Activated CD4-positive, CD25-positive, alpha-beta regulatory T cell treated with anti-CD3 and anti-CD28 coated beads, Interleukin-2, amount 50 U/mL, for 16 hours (primary cell): Measurements from ENCODE around the gene DDC.
"Not testable (repeated sequence)": the region's sequence is repeated elsewhere in the genome, so short reads cannot be mapped to it uniquely, and the experiment has no call there.

ENCODE experiments used
- DNase-seq: peaks from one replicate; pipeline ENCODE4 v3.0.0-alpha.2; 2020; ENCODE audit warnings: low read depth, low spot score

DDC gene

DNA sequence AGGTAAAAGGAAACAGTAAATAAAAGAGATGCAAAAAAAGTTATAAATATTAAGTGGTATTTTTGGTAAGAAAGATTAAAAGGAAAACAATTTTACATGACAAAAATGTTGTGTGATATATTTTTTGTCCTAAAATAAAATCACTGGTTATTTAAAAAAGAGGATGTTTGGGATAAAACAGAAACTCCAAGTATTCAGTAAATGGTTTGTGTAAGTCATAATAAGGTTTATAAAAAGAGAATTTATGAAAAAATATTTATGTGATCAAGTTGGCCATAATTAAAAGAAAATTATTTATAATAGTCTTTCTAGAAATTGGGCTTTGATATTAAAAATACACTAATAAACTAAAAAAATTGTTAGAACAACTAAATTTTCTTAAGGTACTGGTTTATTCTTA, 76.8 kb downstream of the DDC start:
- DNase-seq: no peak

- no peak for DNase-seq
Measured at GRCh38 chr7:50486512-50486911, 78.7 kb downstream of the DDC start.

GRCh38 chr7:50481867-50482266, 83.3 kb downstream of the DDC start:
- no peak for DNase-seq

GRCh38 chr7:50480797-50481196, 84.4 kb downstream of the DDC start:
- DNase-seq: no peak

DNA sequence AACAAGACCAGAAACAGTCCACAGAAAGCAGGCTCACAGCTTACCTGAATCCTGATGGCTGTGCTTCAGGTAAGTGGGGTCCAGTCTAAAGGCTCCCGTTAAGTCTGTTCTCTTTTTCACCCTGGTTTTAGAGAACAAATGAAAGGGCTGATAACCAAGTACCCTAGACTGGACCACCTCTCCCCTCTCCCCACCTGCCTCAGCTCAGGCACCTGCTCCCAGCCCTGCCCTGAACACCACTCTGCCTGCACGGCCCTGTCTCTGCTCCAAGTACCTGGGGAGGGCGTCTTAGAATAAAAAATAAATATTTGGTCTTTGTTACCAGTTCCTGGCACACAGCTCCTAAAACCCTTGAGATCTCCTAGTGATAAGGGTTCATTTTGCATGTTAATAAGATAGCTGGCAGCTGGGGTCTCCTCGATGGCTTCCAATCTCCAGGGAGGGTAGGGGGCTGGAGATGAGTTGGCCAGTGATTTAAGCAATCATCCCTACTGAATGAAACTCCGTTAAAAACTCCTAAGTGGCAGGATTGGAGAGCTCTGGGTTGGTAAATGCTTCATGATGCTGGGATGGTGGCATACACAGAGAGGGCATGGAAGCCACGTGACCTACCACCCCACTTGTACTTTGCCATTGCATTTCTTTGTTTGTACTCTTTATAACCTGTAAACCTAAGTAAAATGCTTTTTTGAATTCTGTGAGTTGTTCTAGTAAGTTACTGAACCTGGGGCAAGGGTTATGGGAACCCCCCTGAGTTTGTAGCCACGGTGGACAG, 85.3 kb downstream of the DDC start:
- no peak for DNase-seq

- no peak for DNase-seq
Measured at GRCh38 chr7:50477640-50478039, 87.6 kb downstream of the DDC start.

DNA sequence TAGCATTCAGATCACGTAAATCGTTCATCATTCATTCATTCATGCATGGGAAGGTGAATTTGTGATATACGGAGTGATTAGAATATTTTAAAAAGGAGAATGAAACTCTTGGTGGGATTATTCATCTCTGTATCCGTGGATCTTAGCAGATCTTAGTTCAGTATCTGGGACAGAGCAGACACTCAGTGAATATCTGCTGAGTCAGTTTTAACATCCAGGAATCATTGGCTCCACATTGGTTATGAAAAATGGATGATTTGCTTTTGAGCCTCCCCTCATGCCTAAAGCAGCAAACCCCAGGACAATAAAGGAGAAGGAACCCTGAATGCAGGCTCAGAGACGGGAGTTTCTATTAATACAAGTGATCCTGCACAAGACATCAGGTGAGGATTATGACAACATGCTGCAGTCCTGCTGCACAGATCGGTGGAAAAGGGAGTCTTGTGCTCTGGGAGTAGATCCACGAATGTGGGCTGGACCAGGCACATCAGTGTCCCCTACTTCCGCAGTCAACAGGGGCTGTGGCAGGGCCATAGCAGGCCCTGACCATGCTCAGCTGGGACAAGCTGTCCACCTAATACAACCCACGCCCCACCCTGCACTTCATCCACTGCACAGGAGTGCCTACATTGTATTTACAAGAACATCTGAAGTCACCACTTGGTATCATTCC, 88.1 kb downstream of the DDC start:
- no peak for DNase-seq

GRCh38 chr7:50475340-50475739, 89.9 kb downstream of the DDC start:
- DNase-seq: no peak

DNA sequence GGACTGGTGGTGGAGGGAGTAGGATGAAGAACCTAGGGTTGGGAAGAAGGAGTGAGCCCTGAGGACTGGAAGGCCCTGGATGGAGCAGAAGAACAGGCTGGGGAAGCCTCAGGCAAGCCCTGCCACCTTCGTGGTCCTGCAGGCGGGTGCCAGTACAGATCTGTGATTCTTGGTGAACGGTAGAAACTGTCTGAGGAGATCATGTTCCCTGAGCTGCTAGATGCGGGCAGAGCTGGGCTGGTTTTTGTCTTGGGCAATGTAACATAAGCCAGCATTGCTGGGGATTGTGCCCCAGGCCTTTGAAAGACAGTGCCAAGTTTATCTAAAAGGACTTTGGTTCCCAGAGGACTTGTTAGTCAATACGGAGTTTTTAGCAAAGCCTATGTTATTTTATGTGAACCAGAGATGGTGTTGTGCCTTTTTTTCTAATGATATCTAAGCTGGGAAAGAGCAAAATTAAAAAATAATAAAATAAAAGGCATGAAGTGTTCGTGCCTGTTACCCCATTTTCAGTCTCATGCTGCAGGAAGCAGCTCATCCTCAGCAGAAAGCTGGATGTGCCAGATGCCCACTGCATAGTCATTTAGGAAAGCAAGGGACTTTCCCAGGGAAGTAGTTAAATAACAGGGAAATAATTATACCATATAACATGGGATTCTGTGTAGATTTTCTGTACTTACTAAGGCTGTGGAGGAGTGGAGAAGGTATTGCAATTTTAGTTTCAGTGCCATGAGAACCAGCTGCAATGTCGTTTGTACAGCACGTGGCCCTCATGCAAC, 90.6 kb downstream of the DDC start:
- no peak for DNase-seq

DNA sequence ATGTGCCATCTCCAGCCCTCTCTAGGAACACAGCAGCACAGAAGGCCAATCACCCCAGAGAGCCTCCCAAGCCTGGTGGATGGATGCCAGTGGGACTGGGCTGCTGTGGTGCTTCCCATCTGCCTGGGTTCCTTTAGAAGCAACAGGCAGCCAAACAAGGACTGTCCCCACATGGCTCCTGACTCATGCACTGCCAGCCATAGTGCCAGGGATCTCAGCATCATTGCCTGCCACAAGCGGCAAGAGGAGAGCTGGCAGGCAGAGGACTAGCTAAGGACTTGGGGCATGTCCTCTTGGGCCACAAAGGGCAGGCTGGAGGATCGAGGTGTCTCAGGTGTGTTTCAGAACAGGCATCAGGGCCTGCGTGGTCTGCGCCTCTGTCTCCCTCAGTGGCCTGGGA, 91.7 kb downstream of the DDC start:
- no peak for DNase-seq

DNA sequence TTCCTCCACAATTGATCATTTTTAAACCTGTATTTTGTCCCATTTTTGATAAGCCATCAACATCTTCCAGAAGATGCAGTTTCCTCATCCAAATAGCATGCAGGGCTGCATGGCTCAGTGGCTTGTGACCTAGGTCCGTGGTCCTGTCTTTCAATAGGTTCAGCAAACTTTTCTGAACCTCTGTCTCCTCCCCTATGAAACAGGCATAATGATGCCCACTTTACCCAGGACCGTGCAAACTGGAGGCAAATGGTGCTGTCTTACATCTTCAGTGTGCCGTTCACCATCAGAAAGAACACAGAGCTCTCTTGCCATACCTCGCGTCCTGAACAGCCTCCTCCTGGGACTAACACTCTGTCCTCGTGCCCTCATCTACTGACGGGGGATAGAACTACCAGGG, 92.8 kb downstream of the DDC start:
- DNase-seq: no peak

- DNase-seq: no peak
Measured at GRCh38 chr7:50471970-50472369, 93.2 kb downstream of the DDC start.

GRCh38 chr7:50470250-50471163, 94.7 kb downstream of the DDC start:
- no peak for DNase-seq

DNA sequence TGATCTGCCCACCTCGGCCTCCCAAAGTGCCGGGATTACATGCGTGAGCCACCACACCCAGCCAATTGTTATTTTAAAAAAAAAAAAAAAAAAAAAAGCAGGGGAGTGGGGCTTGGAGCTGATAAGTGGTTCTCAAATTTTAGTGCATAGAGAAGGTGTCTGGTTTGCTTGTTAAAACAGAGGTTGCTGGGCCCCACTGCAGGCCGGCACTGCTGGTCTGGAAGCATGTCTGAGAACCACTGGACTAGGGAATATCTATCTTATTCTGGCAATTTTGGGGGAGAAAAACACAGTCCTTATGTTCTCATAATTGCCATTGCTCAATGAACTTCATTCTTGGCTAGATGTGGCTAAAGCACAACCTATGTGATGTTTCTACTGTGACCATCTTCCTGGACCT, 96.0 kb downstream of the DDC start:
- DNase-seq: no peak

DNA sequence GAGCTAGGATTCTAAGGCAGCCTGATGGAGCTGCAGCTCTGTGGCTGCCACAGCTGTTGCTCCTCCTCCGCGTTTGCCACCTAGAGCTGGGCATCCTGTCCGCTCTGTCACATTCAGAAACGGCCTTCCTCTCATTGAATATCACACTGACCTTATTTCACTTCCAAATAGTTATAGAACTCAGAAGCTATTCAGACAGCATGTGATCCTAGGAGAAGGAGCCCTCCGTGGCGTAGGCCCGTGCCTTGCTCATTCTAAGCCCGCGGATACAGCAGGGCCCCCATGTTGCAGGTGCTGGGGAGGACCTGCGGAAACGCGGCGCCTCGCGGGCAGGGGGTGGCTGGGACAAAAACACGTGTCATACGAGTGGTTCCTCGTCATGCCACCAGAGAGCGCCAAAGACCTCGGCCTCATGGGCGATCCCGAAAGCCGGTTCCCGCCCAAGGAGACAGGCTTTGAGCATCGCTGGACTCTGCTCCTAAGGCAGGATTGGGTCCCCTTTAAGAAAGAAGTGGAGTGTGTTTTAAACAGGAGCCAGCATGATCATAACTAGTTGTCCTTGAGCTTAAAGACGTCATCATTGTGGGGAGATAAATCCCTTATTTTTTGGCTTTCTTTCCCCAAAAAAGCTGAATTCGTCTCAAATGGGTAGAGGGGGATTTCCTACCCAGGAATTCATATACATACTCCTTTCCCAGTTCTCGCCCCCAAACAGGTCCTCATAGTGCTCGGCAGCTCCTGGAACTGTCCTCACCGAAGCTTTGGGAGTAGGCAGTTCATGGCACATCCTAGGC, 97.2 kb downstream of the DDC start:
- peak; percentile 55 for DNase-seq

GRCh38 chr7:50466815-50467585, 98.2 kb downstream of the DDC start:
- DNase-seq: no peak

- DNase-seq: no peak
Measured at GRCh38 chr7:50463035-50463434, 102.2 kb downstream of the DDC start.

DNA sequence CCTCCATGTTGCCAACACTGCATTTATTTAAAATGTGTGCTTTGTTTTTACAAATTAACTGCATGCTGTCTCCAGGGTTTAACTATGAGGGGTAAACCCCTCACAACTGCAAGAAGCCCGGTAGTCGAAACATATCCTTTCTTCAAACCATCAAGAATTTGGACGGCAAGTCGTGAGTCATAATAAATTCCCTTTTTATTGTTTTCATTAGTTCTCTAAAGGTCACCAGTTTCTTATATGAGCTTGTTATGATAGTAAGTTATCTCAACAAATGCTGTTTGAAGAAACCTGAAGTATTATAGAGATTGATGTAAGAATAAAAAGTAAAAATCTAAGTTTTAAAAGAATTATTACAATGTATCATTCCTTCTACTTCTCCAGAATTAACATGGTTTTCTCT, 102.8 kb downstream of the DDC start:
- DNase-seq: no peak

DNA sequence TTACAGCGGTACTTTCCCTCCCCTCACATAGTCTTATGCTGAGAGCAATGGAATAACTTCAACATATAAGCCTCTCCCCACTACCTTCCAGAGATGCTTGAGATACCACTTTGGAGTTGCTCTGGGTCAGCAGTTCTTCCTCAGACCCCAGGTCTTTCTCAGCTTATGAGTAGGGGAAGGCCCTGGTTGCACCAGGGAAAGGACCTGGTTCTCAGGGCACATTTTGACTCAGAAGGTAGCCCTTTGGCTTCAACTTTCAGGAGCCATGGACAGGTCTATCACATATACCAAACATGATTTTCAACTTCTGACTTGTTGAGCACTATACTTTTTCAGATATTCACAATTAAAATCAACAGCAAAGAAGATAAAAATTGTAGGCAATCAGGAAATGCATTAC, 103.5 kb downstream of the DDC start:
- no peak for DNase-seq

- DNase-seq: not testable (repeated sequence)
Measured at GRCh38 chr7:50459183-50459582, 106.0 kb downstream of the DDC start.
